ENCODE results near the gene DOCK11.
"Not testable (repeated sequence)": the region's sequence is repeated elsewhere in the genome, so short reads cannot be mapped to it uniquely, and the experiment has no call there.

Gene DOCK11

GRCh38 chrX:118585296-118585695 is 89.7 kb downstream of the DOCK11 start:
- TF ChIP-seq CTCF (IDR thresholded peaks at IDR 0.05; ENCODE audit: borderline replicate concordance, extremely low read depth, low read length, poor library complexity, severe bottlenecking) (no peak), EZH2 (IDR thresholded peaks at IDR 0.05; ENCODE audit: borderline replicate concordance, low read depth, low read length, severe bottlenecking) (no peak)
- no peaks in the 10 kb centered on the region for H4K20me1 ChIP-seq (ENCODE audit: insufficient read depth, low read length)
- H3K79me2 ChIP-seq (ENCODE audit: insufficient read depth, low read length) = no peaks in the 10 kb centered on the region
- no peaks in the 10 kb centered on the region for H3K9me3 ChIP-seq (ENCODE audit: insufficient read depth, low read length, severe bottlenecking)
- no peak for ATAC-seq (ENCODE audit: insufficient read depth, low read depth)
- H3K4me1 ChIP-seq (ENCODE audit: insufficient read depth, low read length) = no peaks in the 10 kb centered on the region
- H2AFZ ChIP-seq (ENCODE audit: low read depth, low read length) = no peak overlapping the region
- H3K27ac ChIP-seq (ENCODE audit: low read length) = no peak overlapping the region
- H3K9ac ChIP-seq (ENCODE audit: low read depth, low read length) = no peak overlapping the region
- H3K4me2 ChIP-seq (ENCODE audit: insufficient read depth, low read length) = no peak overlapping the region
- H3K36me3 ChIP-seq (ENCODE audit: insufficient read depth, low read length) = peaks cover 40% of the 10 kb centered on the region; the same call in 1 of the 2 replicates
- DNase-seq = no peak
- H3K27me3 ChIP-seq (ENCODE audit: insufficient read depth, low read length, poor library complexity) = no peaks in the 10 kb centered on the region
- H3K4me3 ChIP-seq (ENCODE audit: low read depth in 1 of 2, low read length in 2 of 2) = no peak overlapping the region

GRCh38 chrX:118586206-118586605 is 90.6 kb downstream of the DOCK11 start:
- DNase-seq; H3K4me3 ChIP-seq (ENCODE audit: low read depth in 1 of 2, low read length in 2 of 2); H3K27ac ChIP-seq (ENCODE audit: low read length); H4K20me1 ChIP-seq (ENCODE audit: insufficient read depth, low read length); H3K9ac ChIP-seq (ENCODE audit: low read depth, low read length); H3K79me2 ChIP-seq (ENCODE audit: insufficient read depth, low read length); H3K9me3 ChIP-seq (ENCODE audit: insufficient read depth, low read length, severe bottlenecking); H2AFZ ChIP-seq (ENCODE audit: low read depth, low read length); H3K4me2 ChIP-seq (ENCODE audit: insufficient read depth, low read length); ATAC-seq (ENCODE audit: insufficient read depth, low read depth); H3K4me1 ChIP-seq (ENCODE audit: insufficient read depth, low read length); H3K27me3 ChIP-seq (ENCODE audit: insufficient read depth, low read length, poor library complexity): not testable (repeated sequence)
- peaks cover 44% of the 10 kb centered on the region; the same call in 1 of the 2 replicates for H3K36me3 ChIP-seq (ENCODE audit: insufficient read depth, low read length)

GRCh38 chrX:118588715-118589114 is 93.1 kb downstream of the DOCK11 start:
- no peak for TF ChIP-seq EZH2 (IDR thresholded peaks at IDR 0.05; ENCODE audit: borderline replicate concordance, low read depth, low read length, severe bottlenecking)
- no peak for TF ChIP-seq CTCF (IDR thresholded peaks at IDR 0.05; ENCODE audit: borderline replicate concordance, extremely low read depth, low read length, poor library complexity, severe bottlenecking)
- no peak overlapping the region for H3K9ac ChIP-seq (ENCODE audit: low read depth, low read length)
- no peaks in the 10 kb centered on the region for H4K20me1 ChIP-seq (ENCODE audit: insufficient read depth, low read length)
- no peak overlapping the region for H3K27ac ChIP-seq (ENCODE audit: low read length)
- no peaks in the 10 kb centered on the region for H3K79me2 ChIP-seq (ENCODE audit: insufficient read depth, low read length)
- H3K4me3 ChIP-seq (ENCODE audit: low read depth in 1 of 2, low read length in 2 of 2) = no peak overlapping the region
- no peaks in the 10 kb centered on the region for H3K27me3 ChIP-seq (ENCODE audit: insufficient read depth, low read length, poor library complexity)
- DNase-seq (no peak), ATAC-seq (ENCODE audit: insufficient read depth, low read depth) (no peak)
- peaks cover 49% of the 10 kb centered on the region for H3K36me3 ChIP-seq (ENCODE audit: insufficient read depth, low read length)
- no peak overlapping the region for H3K4me2 ChIP-seq (ENCODE audit: insufficient read depth, low read length)
- H3K4me1 ChIP-seq (ENCODE audit: insufficient read depth, low read length) = no peaks in the 10 kb centered on the region
- no peaks in the 10 kb centered on the region for H3K9me3 ChIP-seq (ENCODE audit: insufficient read depth, low read length, severe bottlenecking)
- no peak overlapping the region for H2AFZ ChIP-seq (ENCODE audit: low read depth, low read length)

- Histone ChIP-seq H3K36me3 (ENCODE audit: insufficient read depth, low read length) (peaks cover 49% of the 10 kb centered on the region), H3K4me1 (ENCODE audit: insufficient read depth, low read length) (no peaks in the 10 kb centered on the region), H2AFZ (ENCODE audit: low read depth, low read length) (no peak overlapping the region), H3K79me2 (ENCODE audit: insufficient read depth, low read length) (no peaks in the 10 kb centered on the region), H3K4me3 (ENCODE audit: low read depth in 1 of 2, low read length in 2 of 2) (no peak overlapping the region), H3K27ac (ENCODE audit: low read length) (no peak overlapping the region), H4K20me1 (ENCODE audit: insufficient read depth, low read length) (no peaks in the 10 kb centered on the region), H3K4me2 (ENCODE audit: insufficient read depth, low read length) (no peak overlapping the region), H3K9me3 (ENCODE audit: insufficient read depth, low read length, severe bottlenecking) (no peaks in the 10 kb centered on the region), H3K9ac (ENCODE audit: low read depth, low read length) (no peak overlapping the region), H3K27me3 (ENCODE audit: insufficient read depth, low read length, poor library complexity) (no peaks in the 10 kb centered on the region)
- no peak for TF ChIP-seq CTCF (IDR thresholded peaks at IDR 0.05; ENCODE audit: borderline replicate concordance, extremely low read depth, low read length, poor library complexity, severe bottlenecking)
- TF ChIP-seq EZH2 (IDR thresholded peaks at IDR 0.05; ENCODE audit: borderline replicate concordance, low read depth, low read length, severe bottlenecking) = no peak
- ATAC-seq (ENCODE audit: insufficient read depth, low read depth) = no peak
- DNase-seq = no peak
Measured at GRCh38 chrX:118589227-118589626, 93.6 kb downstream of the DOCK11 start.

Measured in DND-41 (cell line).